ENCODE measurements around the gene MCU.
"Not testable (repeated sequence)": the region's sequence is repeated elsewhere in the genome, so short reads cannot be mapped to it uniquely, and the experiment has no call there.

The MCU gene

DNA sequence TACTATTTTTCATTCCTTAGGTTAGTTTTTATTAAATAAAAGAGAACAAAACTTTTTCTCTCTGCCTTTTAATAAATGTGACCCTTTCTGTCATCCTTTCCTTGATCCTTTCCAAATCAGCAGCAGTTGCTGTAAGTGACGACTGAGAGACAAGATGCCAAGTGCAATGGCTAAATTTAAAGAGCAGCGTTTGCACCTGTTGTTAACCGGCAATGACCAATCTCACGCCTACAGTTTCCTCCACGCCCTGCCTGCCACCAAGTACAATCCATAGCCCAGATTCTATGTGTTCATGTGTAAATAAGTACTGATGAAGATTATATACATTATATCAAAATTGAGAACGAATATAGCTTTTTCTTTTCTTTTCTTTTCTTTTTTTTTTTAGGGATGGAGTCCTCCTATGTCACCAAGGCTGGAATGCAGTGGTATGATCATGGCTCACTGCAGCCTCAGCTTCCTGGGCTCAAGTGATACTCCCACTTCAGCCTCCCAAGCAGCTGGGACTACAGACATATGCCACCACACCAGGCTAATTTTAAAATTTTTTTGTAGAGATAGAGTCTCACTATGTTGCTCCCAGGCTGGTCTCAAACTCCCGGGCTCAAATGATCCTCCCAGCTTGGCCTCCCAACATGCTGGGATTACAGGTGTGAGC is 6.5 kb upstream of the MCU start:
- in situ Hi-C loops (cut with MboI; ENCODE audit: low pct_unique_long_range_greater_than_20kb, low sequenced_read_pairs) = no loop called here
- no peak for DNase-seq

DNA sequence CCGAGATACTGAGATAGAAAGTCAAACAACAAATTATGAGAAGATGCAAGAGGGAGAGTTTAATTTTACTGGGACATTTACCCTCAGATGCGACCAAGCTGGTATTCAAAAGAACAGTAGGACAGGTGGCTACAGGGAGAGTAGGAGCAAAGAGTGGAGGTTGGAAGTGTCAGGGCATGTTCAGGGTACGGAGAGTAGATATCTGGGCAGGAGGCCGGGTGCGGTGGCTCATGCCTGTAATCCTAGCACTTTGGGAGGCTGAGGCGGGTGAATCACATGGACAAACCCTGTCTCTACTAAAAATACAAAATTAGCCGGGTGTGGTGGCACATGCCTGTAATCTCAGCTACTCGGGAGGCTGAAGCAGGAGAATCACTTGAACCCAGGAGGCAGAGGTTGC is 5.5 kb upstream of the MCU start:
- in situ Hi-C loops (cut with MboI; ENCODE audit: low pct_unique_long_range_greater_than_20kb, low sequenced_read_pairs); DNase-seq: not testable (repeated sequence)

DNA sequence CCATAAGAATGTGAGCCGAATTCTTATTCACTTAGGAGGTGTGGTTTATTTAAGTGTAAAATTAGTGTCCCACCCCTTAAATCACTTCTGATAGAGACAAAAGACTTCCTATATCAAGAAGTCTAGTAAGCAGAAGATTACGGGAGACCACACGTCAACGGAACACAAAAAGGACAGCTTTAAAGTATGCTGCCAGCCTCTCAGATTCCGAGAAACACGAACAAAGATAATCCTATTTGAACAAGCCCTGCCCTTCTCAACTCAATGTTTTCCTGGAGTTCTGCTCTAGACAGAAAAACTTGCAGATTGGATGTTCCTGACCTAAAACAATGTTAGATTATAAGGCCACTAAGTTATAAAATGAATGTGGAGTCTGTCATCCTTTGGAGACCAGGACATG is 4.9 kb upstream of the MCU start:
- in situ Hi-C loops (cut with MboI; ENCODE audit: low pct_unique_long_range_greater_than_20kb, low sequenced_read_pairs) = no loop called here
- DNase-seq = no peak

DNA sequence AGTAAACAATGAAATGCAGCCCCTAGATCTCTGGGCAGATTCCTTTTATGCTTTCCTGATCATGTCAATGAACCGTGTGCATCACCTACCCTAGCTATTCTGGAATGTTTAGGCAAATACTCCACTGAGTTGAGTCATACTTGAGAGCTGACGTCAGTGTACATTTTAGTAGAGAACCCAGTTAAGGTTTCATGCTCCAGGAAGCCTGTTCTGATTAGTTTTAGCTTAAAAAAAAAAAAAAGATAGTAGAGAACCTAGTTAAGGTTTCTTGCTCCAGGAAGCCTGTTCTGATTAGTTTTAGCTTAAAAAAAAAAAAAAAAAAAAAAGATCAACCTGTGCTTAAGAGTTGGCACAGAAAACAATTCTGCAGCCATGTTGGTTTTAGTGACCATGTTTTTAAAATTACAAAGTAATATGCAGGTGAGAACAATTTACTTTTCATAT is 3.7 kb upstream of the MCU start:
- DNase-seq = no peak
- in situ Hi-C loops (cut with MboI; ENCODE audit: low pct_unique_long_range_greater_than_20kb, low sequenced_read_pairs) = no loop called here

GRCh38 chr10:72689660-72690059 is 2.3 kb upstream of the MCU start:
- no peak for DNase-seq
- in situ Hi-C loops (cut with MboI; ENCODE audit: low pct_unique_long_range_greater_than_20kb, low sequenced_read_pairs) = no loop called here

- peak; percentile 16 for DNase-seq
Observed at GRCh38 chr10:72690071-72690755, 1.7 kb upstream of the MCU start.

DNA sequence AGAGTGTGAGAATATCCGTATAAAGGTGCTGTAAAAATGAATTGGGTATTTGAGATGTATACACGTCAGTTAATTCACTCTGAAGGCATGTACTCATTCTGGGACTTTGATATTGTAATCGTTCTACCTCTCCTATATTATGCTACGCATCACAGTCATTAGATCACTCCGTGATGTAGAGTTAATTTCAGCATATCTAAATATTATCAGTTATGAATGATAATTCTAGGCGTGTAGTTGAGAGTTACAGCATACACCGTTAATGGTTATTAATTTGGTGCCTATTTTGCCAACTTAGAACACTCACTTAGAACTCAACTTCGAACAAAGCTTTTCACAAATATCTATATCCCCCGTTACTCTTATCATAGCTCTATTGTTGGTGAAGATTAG is 477 bp upstream of the MCU start:
- in situ Hi-C loops (cut with MboI; ENCODE audit: low pct_unique_long_range_greater_than_20kb, low sequenced_read_pairs) = no loop called here

More at GRCh38 chr10:72690071-72690755, 1.7 kb upstream of the MCU start:
- in situ Hi-C loops (cut with MboI; ENCODE audit: low pct_unique_long_range_greater_than_20kb, low sequenced_read_pairs) = no loop called here

DNA sequence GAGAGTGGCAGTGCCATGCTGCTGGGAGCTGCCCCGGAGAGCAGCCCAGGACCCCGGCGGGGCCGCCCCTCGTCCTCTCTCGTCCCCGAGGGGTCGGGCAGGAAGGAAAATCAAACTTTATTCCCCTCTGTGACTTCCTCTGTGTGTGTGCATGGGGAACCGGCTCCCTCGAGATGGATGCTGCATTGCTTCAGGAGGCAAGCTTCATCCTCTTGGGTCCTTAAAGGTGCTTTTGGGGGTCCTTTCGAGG is 726 bp downstream of the MCU start:
- no peak for DNase-seq
- in situ Hi-C loops (cut with MboI; ENCODE audit: low pct_unique_long_range_greater_than_20kb, low sequenced_read_pairs) = no loop called here

More for the DNA sequence above, 477 bp upstream of the MCU start:
- no peak for DNase-seq

- peak; percentile 39 for DNase-seq
- in situ Hi-C loops (cut with MboI; ENCODE audit: low pct_unique_long_range_greater_than_20kb, low sequenced_read_pairs) = no loop called here
Observed at GRCh38 chr10:72692994-72693781, 1.2 kb downstream of the MCU start.

DNA sequence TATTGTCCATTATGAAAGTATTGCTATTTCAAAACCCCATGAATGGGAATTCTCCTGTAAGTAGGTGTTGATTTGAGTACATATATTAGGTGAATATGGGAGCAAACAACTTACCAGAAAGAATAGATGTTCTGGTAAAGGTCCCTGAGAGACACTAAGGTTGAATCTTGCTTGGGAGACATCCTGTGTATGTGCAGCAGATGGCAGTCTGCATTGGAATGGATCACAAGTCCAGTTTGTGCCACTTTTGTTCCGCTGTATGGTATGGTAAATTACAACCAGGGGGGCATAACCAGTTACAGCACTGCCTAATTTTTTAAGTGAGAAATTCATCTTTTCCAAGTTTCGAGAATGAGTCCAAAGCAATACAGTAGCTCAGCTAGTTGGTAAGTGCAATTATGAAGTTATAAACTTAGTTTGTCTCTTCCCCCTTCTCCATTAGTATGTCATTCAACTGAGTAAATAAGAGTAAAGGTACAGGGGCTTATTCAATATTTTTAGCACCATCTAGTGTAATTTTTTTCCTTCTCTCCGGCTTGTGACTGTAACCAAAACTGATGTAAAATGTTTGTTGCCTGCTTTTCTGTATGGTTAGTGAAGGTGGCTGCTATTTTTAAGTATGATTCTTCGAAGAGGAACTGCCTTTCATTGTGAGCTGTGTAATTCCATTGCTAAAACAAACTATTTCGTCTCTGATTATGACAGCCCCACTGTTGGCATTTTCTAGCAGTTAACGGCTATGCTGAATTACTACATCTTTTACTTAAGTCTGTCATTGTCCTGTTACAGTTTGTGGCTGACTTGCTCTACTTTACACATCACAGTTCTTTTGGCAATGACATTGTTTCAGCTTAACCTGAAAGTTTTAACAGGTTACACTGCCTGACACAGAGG is 2.8 kb downstream of the MCU start:
- in situ Hi-C loops (cut with MboI; ENCODE audit: low pct_unique_long_range_greater_than_20kb, low sequenced_read_pairs) = no loop called here
- peak; percentile 59 for DNase-seq

- no peak for DNase-seq
- in situ Hi-C loops (cut with MboI; ENCODE audit: low pct_unique_long_range_greater_than_20kb, low sequenced_read_pairs) = no loop called here
Observed at GRCh38 chr10:72695496-72695895, 3.6 kb downstream of the MCU start.

DNA sequence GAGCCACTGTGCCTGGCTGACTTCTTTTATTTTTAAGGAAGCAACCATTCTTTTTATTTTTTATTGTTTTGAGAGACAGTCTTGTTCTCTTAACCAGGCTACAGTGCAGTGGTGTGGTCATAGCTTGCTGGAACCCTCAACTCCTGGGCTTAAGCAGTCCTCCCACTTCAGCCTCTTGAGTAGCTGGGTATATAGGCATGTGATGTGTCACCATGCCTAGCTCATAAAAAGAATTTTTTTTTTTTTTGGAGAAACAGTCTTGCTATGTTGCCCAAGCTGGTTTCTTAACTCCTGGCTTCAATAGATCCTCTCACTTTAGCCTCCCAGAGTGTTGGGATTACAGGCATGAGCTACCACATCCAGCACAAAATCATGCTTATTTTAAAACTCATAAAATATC is 5.8 kb downstream of the MCU start:
- in situ Hi-C loops (cut with MboI; ENCODE audit: low pct_unique_long_range_greater_than_20kb, low sequenced_read_pairs) = no loop called here
- no peak for DNase-seq

GRCh38 chr10:72702465-72702864 is 10.5 kb downstream of the MCU start:
- in situ Hi-C loops (cut with MboI; ENCODE audit: low pct_unique_long_range_greater_than_20kb, low sequenced_read_pairs); DNase-seq: not testable (repeated sequence)

DNA sequence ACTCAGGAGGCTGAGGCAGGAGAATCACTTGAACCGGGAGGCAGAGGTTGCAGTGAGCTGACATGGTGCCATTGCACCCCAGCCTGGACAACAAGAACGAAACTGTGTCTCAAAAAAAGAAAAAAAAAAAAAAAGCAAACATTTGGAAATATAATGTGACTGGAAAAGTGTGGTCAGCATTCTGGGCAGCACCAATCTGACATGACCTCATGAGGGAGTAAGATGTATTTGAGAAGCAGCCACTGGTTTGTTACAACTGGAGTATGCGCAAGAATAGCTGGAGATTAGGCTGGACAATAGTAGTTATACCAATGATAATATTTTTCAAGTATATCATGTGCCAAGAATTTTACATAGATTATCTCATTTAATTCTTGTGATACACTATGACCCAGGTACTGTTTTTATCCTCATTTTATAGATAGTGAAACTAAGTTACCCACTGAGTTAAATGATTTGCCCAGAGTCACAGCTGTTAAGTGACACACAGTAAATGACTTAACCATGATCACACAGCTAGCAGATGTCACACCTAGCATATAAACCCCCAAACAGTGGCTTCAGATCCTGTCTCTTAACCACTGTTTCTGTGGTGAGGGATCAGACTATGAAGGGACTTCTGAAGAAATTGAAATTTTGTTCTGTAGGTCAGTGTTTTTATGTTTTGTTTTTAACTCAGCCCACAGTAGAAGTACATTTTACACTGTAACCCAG is 11.1 kb downstream of the MCU start:
- in situ Hi-C loops (cut with MboI; ENCODE audit: low pct_unique_long_range_greater_than_20kb, low sequenced_read_pairs) = no loop called here
- no peak for DNase-seq

DNA sequence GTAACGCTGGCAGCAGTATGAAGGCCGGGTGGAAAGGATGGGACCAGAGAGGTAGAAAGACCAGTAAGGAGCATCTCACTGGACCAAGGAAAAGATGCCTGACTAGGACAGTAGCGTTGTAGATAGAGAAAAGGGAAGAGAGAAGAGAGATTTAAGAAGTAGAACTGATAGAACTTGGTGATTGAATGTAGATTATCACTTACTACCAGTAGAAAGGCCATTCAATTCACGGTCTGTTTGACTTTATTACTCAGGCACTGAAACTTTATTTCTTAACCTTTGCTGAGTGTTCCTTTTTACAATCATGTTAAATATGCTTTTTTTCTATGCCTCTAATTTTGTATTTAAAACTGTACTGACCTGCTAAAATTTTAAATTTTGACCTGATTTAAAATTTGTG is 12.2 kb downstream of the MCU start:
- no peak for DNase-seq
- in situ Hi-C loops (cut with MboI; ENCODE audit: low pct_unique_long_range_greater_than_20kb, low sequenced_read_pairs) = no loop called here

DNA sequence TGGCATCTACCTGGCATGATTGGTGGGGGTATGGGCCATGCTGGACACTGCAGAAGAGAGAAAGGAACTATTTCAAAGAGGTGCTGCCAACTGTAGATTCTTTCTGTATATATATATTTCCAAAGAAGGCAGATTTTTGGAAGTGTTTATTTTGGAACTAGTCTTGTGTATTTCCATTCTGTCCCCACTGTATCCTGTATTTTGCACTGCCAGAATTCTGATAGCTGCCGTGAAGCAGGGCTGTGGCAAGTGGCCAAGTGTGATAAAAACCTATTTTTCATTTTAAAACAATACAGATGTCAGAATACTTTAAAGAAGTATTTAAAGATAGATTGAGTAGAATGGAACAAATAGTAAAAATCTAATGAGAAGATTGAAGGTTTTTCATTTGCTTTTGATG is 17.1 kb downstream of the MCU start:
- in situ Hi-C loops (cut with MboI; ENCODE audit: low pct_unique_long_range_greater_than_20kb, low sequenced_read_pairs) = no loop called here
- DNase-seq = no peak

DNA sequence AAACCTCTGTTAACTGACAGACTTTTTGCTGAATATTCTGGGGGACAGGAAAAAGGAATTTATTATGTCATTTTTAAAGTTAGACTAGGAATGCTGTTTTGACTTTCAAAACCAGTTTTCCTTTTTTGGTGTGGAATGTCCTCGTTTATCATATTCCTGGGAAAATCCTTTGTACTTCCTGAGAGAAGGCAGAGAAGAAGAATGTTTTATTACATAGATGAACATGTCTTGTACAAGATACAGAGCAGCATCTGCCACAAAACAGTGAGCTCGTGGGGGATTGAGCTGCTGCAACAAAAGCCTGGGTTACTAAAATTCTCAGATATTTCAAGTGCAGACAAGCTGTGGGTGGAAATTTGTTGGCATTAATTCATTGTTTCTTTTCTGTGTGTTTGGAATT is 20.2 kb downstream of the MCU start:
- in situ Hi-C loops (cut with MboI; ENCODE audit: low pct_unique_long_range_greater_than_20kb, low sequenced_read_pairs) = no loop called here
- DNase-seq = no peak

GRCh38 chr10:72719941-72720592 is 28.1 kb downstream of the MCU start:
- in situ Hi-C loops (cut with MboI; ENCODE audit: low pct_unique_long_range_greater_than_20kb, low sequenced_read_pairs) = no loop called here

More at GRCh38 chr10:72719941-72720592, 28.1 kb downstream of the MCU start:
- DNase-seq = no peak
